Liver (tissue), 3 donors: Measurements from ENCODE around the gene FGF19.

Source experiments
- ATF3 ChIP-seq: IDR thresholded peaks from 2 replicates; pipeline ENCODE4 v1.6.1; 2016; ENCODE audit warnings: antibody characterized with exemption
- CTCF ChIP-seq: fragments of 150-350 bp; IDR thresholded peaks from 2 replicates; pipeline ENCODE4 v1.5.1; 2017; ENCODE audit warnings: improper control_type of control experiment, low read depth, low read length; ENCODE audit not compliant: missing input control
- HNF4A ChIP-seq, 2 donors: conservative IDR thresholded peaks; 2 replicates each; pipeline ENCODE4 v1.6.1; 2016; ENCODE audit warnings: antibody characterized with exemption in 2 of 2, mild to moderate bottlenecking in 2 of 2
- JUND ChIP-seq, 2 donors: IDR thresholded peaks; 2 replicates each; pipeline ENCODE4 v1.6.1; 2016; ENCODE audit warnings: antibody characterized with exemption in 2 of 2
- REST ChIP-seq: IDR thresholded peaks from 2 replicates; pipeline ENCODE4 v1.6.1; 2016; ENCODE audit warnings: antibody characterized with exemption, mild to moderate bottlenecking
- TAF1 ChIP-seq: conservative IDR thresholded peaks from 2 replicates; pipeline ENCODE4 v1.6.1; 2016; ENCODE audit warnings: antibody characterized with exemption, mild to moderate bottlenecking
- TF ChIP-seq, protein P1 (sequence below): IDR thresholded peaks from 2 replicates; pipeline ENCODE4 v1.6.1; 2016; ENCODE audit warnings: antibody characterized with exemption
- donor health status: healthy.
- donor health status: healthy.

DNA sequence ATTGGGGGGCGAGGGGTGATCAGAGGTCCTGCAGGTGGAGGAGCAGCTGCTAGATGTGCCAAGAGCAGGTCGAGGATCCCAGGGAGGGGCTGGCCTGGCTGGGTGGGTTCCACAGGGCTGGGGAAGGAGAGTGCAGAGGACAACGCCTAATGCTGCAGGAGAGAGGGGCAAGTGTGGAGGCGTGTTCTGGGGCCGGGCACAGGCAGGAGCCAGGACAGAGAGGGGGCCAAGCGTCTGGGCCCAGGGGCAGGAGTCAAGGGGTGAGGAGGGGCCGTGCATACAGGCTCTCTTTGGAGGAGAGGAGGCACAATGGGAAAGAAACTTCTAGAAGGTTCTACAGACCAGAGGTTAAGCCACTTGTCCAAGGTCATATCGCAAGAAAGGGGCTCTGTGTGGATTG is 26.7 kb upstream of the FGF19 start:
- no peak for TF ChIP-seq CTCF
- no peak for TF ChIP-seq JUND (IDR thresholded peaks at IDR 0.05)
- no peak for TF ChIP-seq HNF4A (conservative IDR thresholded peaks at IDR 0.05)
- TF ChIP-seq TAF1 = no peak
- TF ChIP-seq ATF3 = no peak
- TF ChIP-seq, protein P1, sequence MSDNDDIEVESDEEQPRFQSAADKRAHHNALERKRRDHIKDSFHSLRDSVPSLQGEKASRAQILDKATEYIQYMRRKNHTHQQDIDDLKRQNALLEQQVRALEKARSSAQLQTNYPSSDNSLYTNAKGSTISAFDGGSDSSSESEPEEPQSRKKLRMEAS = no peak
- TF ChIP-seq REST = no peak
